LNCAP (cell line): ENCODE results near the gene MTOR.

Experiments used
- CTCF ChIP-seq: fragments of 450-650 bp; IDR thresholded peaks from 2 replicates; pipeline ENCODE4 v1.5.1; 2017; ENCODE audit warnings: mild to moderate bottlenecking

MTOR gene

DNA sequence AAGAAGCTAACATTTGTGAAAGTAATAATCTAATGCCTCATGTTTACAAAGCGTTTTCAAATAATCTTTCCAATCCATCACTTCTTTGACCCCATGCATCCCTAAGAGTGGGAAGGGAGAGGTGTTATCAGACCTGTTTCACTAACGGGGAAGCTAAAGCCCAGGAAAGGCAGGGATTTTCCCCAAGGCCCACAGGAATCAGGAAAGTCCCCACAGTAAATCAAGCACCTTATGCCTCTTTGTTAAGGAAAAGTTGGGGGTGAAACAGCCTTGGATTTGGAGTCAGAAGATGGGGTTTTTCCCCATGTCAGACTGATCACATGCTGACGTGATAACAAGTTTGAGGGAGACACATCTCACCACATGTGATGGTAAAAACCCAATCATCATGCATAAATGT, 93.1 kb downstream of the MTOR start:
- TF ChIP-seq CTCF: no peak

DNA sequence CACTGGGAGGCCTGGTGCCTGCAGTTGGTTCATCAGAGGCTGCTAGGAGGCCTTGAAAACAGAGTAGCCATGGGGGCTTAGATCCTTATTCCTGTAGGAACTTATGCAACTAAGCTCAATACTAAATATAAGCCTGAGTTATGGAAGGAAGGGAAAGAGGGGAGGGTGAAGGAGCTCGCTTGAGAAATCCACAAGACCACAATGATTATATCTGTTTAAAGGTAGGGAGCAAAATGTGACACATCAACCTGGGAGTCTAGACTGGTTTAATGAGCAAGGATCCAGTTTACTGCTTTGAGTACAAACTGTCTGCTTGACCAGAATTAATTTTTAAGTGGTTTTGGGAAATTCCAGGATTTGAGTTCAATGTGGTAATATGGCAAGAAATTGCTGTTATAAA, 93.6 kb downstream of the MTOR start:
- no peak for TF ChIP-seq CTCF

GRCh38 chr1:11158720-11159321, 103.5 kb downstream of the MTOR start:
- TF ChIP-seq CTCF: no peak

DNA sequence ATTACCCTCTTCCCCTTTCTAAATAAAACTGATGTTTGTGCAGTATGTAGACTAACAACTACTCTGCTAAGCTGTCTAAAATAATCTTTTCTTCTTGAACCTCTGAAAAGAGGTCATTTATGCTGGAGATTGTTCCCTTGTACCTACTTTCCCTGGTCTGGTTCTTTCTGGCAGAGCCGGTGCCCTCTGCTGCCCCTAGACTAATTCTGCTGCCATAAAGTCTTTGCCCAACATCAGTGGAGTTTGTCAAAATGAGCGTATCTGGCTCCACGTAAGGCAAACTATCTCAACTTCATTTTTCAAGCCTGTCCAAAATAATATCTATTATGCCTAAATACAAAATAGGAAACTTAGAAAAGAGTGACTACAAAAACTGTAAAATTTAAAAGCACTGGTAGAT, 104.1 kb downstream of the MTOR start:
- TF ChIP-seq CTCF: no peak

- no peak for TF ChIP-seq CTCF
Observed at GRCh38 chr1:11157867-11158266, 104.5 kb downstream of the MTOR start.

- TF ChIP-seq CTCF: no peak
Observed at GRCh38 chr1:11157394-11157793, 105.0 kb downstream of the MTOR start.

DNA sequence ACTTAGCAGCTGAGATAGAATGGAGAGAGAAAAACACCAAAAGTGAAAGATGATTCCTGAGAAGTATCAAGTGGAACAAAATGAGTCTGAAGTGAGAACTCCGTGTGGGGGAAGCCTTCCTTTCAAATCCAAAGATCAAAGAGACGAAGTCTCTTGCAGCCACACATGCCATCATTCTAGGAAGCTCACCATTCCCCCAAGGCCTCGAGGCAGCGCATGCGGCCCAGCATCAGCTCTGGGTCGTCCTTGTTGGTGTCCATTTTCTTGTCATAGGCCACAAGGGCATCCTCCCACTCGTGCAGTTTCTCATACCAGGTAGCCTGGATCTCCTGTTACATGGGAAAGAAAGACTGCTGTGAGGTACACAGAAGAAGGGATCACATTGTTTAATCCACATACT, 105.4 kb downstream of the MTOR start:
- no peak for TF ChIP-seq CTCF

- TF ChIP-seq CTCF: no peak
Observed at GRCh38 chr1:11156441-11156840, 105.9 kb downstream of the MTOR start.
